Hepatocyte (in vitro differentiated cells): ENCODE measurements around the gene AQP12B. TPM values are rescaled to one million over a fixed set of nuclear protein-coding genes. Genes with fewer than 3 reads are reported as not detected.

ENCODE experiments used
- DNase-seq: peaks from one replicate; pipeline ENCODE4 v3.0.0-alpha.2; 2016; ENCODE audit warnings: low spot score
- H2AFZ ChIP-seq: fragments of 200-600 bp; sonication (generic); 2 replicates; pipeline ENCODE4 v1.6.0; 2016; ENCODE audit warnings: antibody characterized with exemption, mild to moderate bottlenecking
- H3K27ac ChIP-seq: fragments of 200-600 bp; sonication (generic); 2 replicates; pipeline ENCODE4 v1.5.1; 2016; ENCODE audit warnings: mild to moderate bottlenecking
- H3K27me3 ChIP-seq: fragments of 200-600 bp; sonication (generic); 2 replicates; pipeline ENCODE4 v1.6.1; 2016
- H3K36me3 ChIP-seq: fragments of 200-600 bp; sonication (generic); replicated peaks from 2 replicates; pipeline ENCODE4 v1.5.1; 2016; ENCODE audit warnings: low read depth; ENCODE audit not compliant: insufficient read depth
- H3K4me1 ChIP-seq: fragments of 200-600 bp; sonication (generic); 2 replicates; pipeline ENCODE4 v1.5.1; 2016; ENCODE audit warnings: mild to moderate bottlenecking, moderate library complexity; ENCODE audit not compliant: insufficient read depth
- H3K4me2 ChIP-seq: fragments of 200-600 bp; sonication (generic); 2 replicates; pipeline ENCODE4 v1.6.0; 2016
- H3K4me3 ChIP-seq: fragments of 200-600 bp; sonication (generic); 2 replicates; pipeline ENCODE4 v1.5.1; 2016; ENCODE audit warnings: mild to moderate bottlenecking
- H3K79me2 ChIP-seq: fragments of 200-600 bp; sonication (generic); 2 replicates; pipeline ENCODE4 v1.6.0; 2017; ENCODE audit warnings: mild to moderate bottlenecking
- H3K9me2 ChIP-seq: fragments of 200-600 bp; sonication (generic); replicated peaks from 2 replicates; pipeline ENCODE4 v1.6.0; 2017; ENCODE audit warnings: mild to moderate bottlenecking; ENCODE audit not compliant: insufficient read depth
- H3K9me3 ChIP-seq: fragments of 200-600 bp; sonication (generic); 2 replicates; pipeline ENCODE4 v1.5.1; 2016; ENCODE audit warnings: low read depth, mild to moderate bottlenecking
- H4K20me1 ChIP-seq: fragments of 200-600 bp; sonication (generic); 2 replicates; pipeline ENCODE4 v1.6.0; 2016; ENCODE audit warnings: mild to moderate bottlenecking; ENCODE audit not compliant: insufficient read depth, poor library complexity, severe bottlenecking
- EZH2 ChIP-seq: fragments of 200-600 bp; sonication (generic); IDR thresholded peaks from 2 replicates; pipeline ENCODE4 v1.6.1; 2016; ENCODE audit warnings: antibody characterized with exemption, mild to moderate bottlenecking, borderline replicate concordance
- EZH2phosphoT487 ChIP-seq: fragments of 200-600 bp; sonication (generic); IDR thresholded peaks from one replicate; pipeline ENCODE4 v1.6.1; 2018; ENCODE audit warnings: antibody characterized with exemption, mild to moderate bottlenecking, low read depth, moderate library complexity; ENCODE audit not compliant: unreplicated experiment, severe bottlenecking
- WGBS: methylation state at CpG from one replicate; pipeline ENCODE4 v1.1.6; 2016; ENCODE audit warnings: low lambda C conversion rate; ENCODE audit errors: missing lambda C conversion rate; 5-methylcytosine and 5-hydroxymethylcytosine counted together
- polyA plus RNA-seq: library from polyadenylated mRNA; unstranded; fragments of >200 nt; fragmentation: Nextera tagmentation; extraction: Ambion mirVana; gene quantifications from 2 replicates; pipeline ENCODE4 v1.2.1, GENCODE V29; 2016
- total RNA-seq: library from RNA; depleted of rRNA; stranded (reverse); fragments of >200 nt; gene quantifications from 2 replicates; pipeline ENCODE4 v1.2.3, GENCODE V29; 2014
- TF ChIP-seq, protein P1 (sequence below): fragments of 200-600 bp; sonication (generic); IDR thresholded peaks from 2 replicates; pipeline ENCODE4 v1.5.1; 2016; ENCODE audit warnings: antibody characterized with exemption, mild to moderate bottlenecking; ENCODE audit not compliant: poor library complexity

AQP12B gene
- total and polyA plus RNA-seq, 2 experiments from 2014 or later, result 0.53 TPM; not detected in 1

DNA sequence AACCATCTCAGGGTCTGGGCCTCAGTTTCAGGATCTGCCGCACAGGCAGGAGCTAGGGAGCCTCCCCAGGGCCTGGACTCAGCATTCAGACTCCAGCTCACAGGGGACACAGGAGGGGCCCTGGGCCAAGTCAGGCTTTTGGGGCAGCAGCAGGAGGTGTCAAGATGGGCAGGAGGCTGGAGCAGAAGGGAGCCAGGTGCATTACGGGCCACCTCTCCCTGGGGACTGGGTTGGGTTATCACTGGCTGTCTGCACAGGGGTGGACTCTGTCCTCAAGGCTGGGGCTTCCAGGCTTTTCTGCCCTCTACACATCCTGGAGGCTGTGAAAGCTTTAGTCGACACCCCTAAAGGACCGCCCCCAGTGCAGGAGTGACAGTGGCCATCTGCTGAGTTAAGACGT, 29.0 kb upstream of the AQP12B start:
- DNase-seq, result no peak
- H3K9me2 ChIP-seq, result no peaks in the 10 kb centered on the region
- no peaks in the 10 kb centered on the region for H3K36me3 ChIP-seq
- no peaks in the 10 kb centered on the region for H4K20me1 ChIP-seq
- H3K4me1 ChIP-seq, result no peaks in the 10 kb centered on the region
- H3K79me2 ChIP-seq, result no peaks in the 10 kb centered on the region
- H3K27ac ChIP-seq, result no peak overlapping the region
- H3K9me3 ChIP-seq, result no peaks in the 10 kb centered on the region
- H3K4me2 ChIP-seq, result no peak overlapping the region
- TF ChIP-seq EZH2 (no peak), EZH2phosphoT487 (no peak)
- TF ChIP-seq, protein P1, sequence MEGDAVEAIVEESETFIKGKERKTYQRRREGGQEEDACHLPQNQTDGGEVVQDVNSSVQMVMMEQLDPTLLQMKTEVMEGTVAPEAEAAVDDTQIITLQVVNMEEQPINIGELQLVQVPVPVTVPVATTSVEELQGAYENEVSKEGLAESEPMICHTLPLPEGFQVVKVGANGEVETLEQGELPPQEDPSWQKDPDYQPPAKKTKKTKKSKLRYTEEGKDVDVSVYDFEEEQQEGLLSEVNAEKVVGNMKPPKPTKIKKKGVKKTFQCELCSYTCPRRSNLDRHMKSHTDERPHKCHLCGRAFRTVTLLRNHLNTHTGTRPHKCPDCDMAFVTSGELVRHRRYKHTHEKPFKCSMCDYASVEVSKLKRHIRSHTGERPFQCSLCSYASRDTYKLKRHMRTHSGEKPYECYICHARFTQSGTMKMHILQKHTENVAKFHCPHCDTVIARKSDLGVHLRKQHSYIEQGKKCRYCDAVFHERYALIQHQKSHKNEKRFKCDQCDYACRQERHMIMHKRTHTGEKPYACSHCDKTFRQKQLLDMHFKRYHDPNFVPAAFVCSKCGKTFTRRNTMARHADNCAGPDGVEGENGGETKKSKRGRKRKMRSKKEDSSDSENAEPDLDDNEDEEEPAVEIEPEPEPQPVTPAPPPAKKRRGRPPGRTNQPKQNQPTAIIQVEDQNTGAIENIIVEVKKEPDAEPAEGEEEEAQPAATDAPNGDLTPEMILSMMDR, result no peak
- 72% methylated on average over 5 of the region's 5 CpGs for WGBS
- H2AFZ ChIP-seq, result no peak overlapping the region
- no peaks in the 10 kb centered on the region for H3K27me3 ChIP-seq
- no peak overlapping the region for H3K4me3 ChIP-seq

DNA sequence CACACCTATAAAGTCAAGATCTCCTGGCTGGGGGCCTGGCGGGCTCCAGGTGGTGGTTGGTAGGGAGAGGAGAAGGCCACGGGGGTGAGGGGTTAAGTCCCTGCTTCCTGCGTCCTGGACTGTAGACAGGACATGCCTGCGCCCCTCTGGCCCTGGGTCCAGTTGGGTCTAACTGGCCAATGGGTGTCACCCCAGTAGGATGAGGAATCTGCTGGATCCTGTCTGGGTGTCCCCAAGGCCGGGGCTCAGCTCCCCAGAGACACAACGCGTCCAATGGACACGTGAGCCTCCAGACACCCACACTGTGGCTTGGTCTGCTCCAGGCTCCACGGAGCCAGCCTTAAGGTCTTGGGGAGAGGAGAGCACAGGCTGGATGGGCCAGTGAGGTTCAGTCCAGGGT, 28.6 kb upstream of the AQP12B start:
- no peaks in the 10 kb centered on the region for H3K4me1 ChIP-seq
- WGBS, result 95% methylated on average over 9 of the region's 9 CpGs
- no peaks in the 10 kb centered on the region for H3K27me3 ChIP-seq
- no peak overlapping the region for H2AFZ ChIP-seq
- no peaks in the 10 kb centered on the region for H3K9me2 ChIP-seq
- H3K79me2 ChIP-seq, result no peaks in the 10 kb centered on the region
- no peak overlapping the region for H3K4me3 ChIP-seq
- no peak overlapping the region for H3K27ac ChIP-seq
- no peak overlapping the region for H3K4me2 ChIP-seq
- H4K20me1 ChIP-seq, result no peaks in the 10 kb centered on the region
- DNase-seq, result no peak
- no peaks in the 10 kb centered on the region for H3K36me3 ChIP-seq
- H3K9me3 ChIP-seq, result no peaks in the 10 kb centered on the region
- TF ChIP-seq EZH2phosphoT487 (no peak), EZH2 (no peak)
- TF ChIP-seq, protein P1, result no peak

DNA sequence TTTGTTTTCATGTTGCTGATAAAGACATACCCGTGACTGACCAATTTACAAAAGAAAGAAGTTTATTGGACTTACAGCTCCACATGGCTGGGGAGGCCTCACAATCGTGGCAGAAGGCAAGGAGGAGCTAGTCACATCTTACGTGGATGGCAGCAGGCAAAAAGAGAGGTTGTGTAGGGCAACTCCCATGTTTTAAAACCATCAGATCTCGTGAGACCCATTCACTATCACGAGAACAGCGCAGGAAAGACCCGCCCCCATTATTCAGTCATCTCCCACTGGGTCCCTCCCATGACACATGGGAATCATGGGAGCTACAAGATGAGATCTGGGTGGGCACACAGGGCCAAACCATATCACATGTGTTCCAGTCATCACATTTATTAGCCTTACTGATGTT, 25.8 kb upstream of the AQP12B start:
- no peaks in the 10 kb centered on the region for H3K4me1 ChIP-seq
- DNase-seq, result no peak
- no peaks in the 10 kb centered on the region for H3K79me2 ChIP-seq
- no peaks in the 10 kb centered on the region for H3K36me3 ChIP-seq
- no peaks in the 10 kb centered on the region for H3K9me2 ChIP-seq
- TF ChIP-seq, protein P1, result no peak
- TF ChIP-seq EZH2 (no peak), EZH2phosphoT487 (no peak)
- no peak overlapping the region for H3K4me2 ChIP-seq
- no peaks in the 10 kb centered on the region for H3K9me3 ChIP-seq
- WGBS, result 86% methylated on average over 7 of the region's 7 CpGs
- no peaks in the 10 kb centered on the region for H4K20me1 ChIP-seq
- no peak overlapping the region for H2AFZ ChIP-seq
- H3K4me3 ChIP-seq, result no peak overlapping the region
- no peak overlapping the region for H3K27ac ChIP-seq
- peaks cover 6% of the 10 kb centered on the region for H3K27me3 ChIP-seq

DNA sequence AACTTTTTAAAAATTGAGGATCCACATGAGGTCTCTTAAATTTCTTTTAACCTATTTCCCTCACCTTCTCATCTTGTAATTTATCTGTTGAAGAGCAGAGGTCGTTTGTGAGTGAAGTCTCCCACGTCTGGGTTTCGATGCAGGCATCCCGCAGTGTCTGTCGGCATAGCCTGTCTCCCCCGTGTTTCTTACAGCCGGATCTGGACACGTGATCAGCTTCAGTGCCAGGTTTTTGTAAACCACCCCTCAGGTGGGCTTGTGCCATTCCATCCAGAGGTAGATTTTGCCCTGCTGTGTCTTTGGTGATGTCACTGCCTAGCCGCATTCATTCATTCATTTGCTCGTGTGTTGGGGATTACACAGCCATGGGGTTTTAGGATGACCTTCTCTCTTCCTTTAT, 25.1 kb upstream of the AQP12B start:
- WGBS, result 68% methylated on average over 10 of the region's 10 CpGs

More for the DNA sequence above, 25.1 kb upstream of the AQP12B start:
- no peak for DNase-seq
- no peak overlapping the region for H3K27ac ChIP-seq
- no peaks in the 10 kb centered on the region for H3K36me3 ChIP-seq
- no peak overlapping the region for H3K4me2 ChIP-seq
- no peaks in the 10 kb centered on the region for H3K9me2 ChIP-seq
- H3K79me2 ChIP-seq, result no peaks in the 10 kb centered on the region
- peaks cover 6% of the 10 kb centered on the region for H3K27me3 ChIP-seq
- H3K4me1 ChIP-seq, result no peaks in the 10 kb centered on the region
- H3K4me3 ChIP-seq, result no peak overlapping the region
- no peaks in the 10 kb centered on the region for H3K9me3 ChIP-seq
- no peaks in the 10 kb centered on the region for H4K20me1 ChIP-seq
- H2AFZ ChIP-seq, result no peak overlapping the region
- TF ChIP-seq, protein P1, result no peak
- TF ChIP-seq EZH2phosphoT487 (no peak), EZH2 (no peak)
